A172 (cell line): Measurements from ENCODE around the gene USHBP1. TPM values are rescaled to one million over a fixed set of nuclear protein-coding genes. Genes with fewer than 3 reads are reported as not detected.
A peak's percentile ranks its signal among the peaks of the same experiment; 100 is the strongest.
"Not testable (repeated sequence)": the region's sequence is repeated elsewhere in the genome, so short reads cannot be mapped to it uniquely, and the experiment has no call there.

Experiments used
- DNase-seq: peaks from one replicate; pipeline ENCODE4 v3.0.0-alpha.2; 2015; ENCODE audit warnings: low spot score
- total RNA-seq: library from RNA; depleted of rRNA; stranded (reverse); fragments of >200 nt; shearing (Covaris generic); gene quantifications from 2 replicates; pipeline ENCODE4 v1.2.3, GENCODE V29; 2014

The USHBP1 gene
- total RNA-seq, 1 experiment from 2014 or later: not detected

DNA sequence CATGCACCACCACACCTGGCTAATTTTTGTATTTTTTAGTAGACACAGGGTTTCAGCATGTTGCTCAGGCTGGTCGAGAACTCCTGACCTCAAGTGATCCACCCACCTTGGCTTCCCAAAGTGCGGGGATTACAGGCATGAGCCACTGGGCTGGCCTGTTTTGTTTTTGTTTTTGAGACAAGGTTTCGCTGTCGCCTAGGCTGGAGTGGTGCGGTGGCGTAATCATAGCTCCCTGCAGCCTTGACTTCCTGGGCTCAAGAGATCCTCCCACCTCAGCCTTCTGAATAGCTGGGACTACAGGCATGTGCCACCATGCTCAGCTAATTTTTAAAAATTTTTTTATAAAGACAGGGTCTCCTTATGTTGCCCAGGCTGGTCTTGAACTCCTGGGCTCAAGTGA lies 31.0 kb upstream of the USHBP1 start:
- DNase-seq: not testable (repeated sequence)

DNA sequence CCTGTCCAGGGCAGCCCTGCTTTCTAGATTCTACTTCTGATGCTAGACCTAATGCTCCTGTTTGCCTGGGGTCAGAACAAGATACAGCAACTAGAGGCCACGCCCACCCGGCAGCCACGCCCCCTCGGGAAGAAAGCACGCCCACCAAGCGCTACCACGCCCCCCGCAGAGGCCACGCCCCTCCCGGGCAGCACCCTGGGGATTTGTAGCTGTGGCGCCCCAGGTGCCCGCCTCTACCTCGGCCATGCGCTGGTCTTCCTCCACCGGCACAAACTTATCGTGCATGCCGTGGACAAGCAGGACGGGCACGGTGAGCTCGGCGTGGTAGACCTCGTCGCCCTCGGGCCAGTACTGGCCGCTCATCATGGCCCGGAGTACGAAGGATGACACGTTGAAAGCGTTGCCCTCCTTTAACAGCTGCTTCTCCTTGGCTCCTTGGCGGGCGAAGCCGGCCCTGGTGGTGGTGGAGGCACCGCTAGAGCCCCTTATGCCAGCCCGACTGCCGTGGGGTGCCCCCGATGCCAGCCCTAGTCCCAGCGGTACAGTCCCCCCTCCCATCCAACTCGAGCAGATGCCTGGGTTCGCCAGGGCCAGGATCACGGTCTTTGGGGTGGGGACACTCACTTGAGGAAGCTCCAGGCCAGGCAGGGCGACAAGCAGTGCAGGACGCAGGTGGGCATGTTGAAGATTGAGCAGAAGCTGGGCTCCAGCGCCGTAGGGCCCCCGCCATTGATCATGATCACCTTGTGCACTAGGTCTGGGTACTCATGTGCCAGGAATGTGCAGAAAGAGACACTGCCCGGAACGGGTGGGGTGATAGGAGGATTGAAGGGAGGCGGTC lies 29.7 kb upstream of the USHBP1 start:
- no peak for DNase-seq

DNA sequence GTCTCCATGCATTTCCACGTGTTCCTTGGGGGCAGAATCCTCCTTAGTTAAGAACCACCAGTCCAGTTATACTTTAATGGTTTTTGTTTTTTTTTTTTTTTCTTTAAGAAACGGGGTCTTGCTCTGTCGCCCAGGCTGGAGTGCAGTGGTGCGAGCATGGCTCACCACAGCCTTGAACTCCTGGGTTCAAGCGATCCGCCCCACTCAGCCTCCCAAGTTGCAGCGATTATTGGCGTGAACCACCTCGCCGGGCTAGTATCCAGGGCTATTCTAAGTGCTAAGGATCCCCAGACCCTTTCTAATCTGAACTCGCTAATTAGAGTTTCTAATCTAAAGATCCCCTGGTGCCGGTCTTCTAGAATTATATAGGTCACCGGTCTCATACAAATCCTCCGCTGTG lies 29.1 kb upstream of the USHBP1 start:
- DNase-seq: no peak

DNA sequence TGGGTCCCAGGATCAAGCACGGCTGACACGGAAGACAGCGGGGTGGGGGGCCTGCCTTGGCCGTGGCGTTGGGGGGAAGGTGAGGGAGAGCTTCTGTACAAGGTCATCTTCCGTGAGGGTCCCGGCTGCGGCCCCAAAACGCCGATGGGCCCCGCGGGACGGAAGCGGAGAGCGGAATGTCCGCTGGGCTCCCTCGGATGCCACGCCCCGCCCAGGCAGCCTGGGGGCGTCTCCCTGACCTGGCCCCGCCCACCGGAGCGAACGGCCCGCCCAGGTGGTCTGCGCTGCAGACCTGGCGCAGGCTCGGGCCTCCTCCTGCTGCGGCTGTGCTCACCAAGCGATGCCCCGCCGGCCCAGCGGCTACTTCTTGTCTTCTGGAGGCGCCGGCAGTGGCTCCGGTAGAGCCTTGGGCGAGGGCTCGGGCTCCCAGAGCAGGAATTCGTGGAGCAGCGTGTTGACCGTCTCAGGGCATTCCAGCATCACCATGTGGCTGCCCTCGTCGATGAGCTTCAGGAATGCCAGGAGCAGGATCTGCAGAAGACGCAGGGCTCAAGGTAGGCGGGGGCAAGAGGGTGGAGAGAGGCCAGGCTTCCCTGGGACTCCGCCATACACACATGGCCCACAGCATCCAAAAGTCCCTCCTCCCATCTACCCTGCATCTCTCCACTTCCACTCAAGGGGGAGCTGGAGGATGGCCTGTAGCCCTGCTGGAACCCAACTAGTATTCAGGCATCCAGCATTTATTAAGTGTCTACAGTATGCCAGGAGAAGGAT lies 27.9 kb upstream of the USHBP1 start:
- peak; percentile 87 for DNase-seq

DNA sequence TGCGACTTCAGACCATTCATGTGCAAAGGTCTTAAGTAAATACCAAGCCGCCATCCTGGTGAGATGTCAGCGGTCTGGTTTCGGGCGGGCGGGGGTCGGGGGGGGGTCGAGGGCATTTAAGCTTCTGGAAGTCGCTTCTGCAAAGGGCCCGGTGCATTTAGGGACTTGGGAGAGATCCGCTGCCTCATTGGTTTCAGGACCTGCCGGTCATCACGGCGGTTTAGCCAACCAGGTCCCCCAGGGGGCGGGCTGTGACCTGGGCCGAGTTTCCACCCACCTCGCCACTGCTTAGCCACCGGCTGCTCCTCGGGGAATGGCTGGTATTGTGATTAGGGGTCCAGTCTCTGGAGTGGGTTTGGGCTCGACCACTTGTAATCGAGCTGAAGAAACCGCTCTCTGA lies 24.9 kb upstream of the USHBP1 start:
- peak; percentile 14 for DNase-seq

DNA sequence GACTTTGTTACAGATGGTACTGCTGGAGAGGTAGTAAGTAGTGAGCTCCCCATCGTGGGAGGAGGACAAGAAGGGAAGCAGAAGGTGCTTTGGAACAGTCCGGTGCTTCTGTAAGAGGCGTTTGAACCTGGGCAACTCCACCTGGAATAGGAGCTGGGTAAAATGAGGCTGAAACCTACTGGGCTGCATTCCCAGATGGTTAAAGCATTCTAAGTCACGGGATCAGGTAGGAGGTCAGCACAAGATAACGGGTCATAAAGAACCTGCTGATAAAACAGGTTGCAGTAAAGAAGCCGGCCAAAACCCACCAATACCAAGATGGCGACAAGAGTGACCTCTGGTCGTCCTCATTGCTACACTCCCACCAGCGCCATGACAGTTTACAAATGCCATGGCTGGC lies 22.2 kb upstream of the USHBP1 start:
- DNase-seq: no peak

DNA sequence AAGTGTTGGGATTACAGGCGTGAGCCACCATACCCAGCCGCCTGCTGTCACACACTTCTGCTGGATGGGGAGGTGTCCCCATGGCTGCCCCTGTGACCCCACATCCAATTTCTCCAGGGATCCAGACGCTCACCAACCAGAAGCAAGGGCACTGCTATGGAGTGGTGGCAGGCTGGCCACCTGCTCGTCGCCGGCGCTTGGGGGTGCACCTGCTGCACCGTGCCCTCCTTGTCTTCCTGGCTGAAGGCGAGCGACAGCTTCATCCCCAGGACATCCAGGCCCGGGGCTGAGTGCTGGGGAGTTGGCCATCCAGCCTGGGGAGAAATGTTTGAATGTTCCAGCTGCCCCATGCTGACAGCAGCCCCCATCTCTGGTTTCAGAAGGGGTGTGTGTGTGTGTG lies 21.7 kb upstream of the USHBP1 start:
- DNase-seq: no peak

DNA sequence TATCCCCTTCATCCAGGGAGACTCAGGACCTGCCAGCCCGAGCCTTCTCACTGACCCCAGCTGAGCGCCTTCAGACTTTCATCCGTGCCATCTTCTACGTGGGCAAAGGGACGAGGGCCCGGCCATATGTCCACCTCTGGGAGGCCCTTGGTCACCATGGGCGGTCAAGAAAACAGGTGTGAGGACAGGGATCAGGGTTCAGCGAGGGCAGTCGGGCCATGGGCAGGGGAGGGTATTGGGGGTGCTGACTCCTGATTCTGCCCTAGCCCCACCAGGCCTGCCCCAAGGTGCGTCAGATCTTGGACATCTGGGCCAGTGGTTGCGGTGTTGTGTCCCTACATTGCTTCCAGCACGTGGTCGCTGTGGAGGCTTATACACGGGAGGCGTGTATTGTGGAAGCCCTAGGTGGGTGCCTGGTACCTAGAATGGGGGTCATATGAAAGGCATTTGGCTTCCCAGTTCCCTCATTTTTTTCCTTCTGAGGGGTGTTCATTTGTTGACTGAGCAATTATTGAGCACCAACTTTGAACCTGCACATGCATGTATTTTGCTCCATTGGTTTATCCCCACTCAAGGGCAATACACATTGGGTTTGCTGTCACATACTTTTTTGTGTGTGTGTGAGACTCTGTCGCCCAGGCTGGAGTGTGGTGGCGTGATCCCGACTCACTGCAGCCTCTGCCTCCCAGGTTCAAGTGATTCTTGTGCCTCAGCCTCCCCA lies 21.0 kb upstream of the USHBP1 start:
- DNase-seq: no peak

DNA sequence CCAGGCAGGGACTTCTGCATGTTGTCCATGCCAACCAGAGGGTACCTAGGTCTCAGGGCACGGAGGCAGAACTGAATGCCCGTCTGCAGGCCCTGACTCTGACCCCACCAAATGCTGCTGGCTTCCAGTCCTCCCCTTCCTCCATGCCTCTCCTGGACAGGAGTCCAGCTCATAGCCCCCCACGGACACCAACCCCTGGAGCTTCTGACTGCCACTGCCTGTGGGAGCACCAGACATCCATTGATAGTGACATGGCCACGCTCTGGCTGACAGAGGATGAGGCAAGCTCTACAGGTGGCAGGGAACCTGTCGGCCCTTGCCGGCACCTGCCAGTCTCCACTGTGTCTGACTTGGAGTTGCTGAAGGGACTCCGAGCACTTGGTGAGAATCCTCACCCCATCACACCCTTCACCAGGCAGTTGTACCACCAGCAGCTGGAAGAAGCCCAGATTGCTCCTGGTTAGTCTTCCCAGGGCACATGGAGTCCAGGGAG lies 19.0 kb upstream of the USHBP1 start:
- no peak for DNase-seq

DNA sequence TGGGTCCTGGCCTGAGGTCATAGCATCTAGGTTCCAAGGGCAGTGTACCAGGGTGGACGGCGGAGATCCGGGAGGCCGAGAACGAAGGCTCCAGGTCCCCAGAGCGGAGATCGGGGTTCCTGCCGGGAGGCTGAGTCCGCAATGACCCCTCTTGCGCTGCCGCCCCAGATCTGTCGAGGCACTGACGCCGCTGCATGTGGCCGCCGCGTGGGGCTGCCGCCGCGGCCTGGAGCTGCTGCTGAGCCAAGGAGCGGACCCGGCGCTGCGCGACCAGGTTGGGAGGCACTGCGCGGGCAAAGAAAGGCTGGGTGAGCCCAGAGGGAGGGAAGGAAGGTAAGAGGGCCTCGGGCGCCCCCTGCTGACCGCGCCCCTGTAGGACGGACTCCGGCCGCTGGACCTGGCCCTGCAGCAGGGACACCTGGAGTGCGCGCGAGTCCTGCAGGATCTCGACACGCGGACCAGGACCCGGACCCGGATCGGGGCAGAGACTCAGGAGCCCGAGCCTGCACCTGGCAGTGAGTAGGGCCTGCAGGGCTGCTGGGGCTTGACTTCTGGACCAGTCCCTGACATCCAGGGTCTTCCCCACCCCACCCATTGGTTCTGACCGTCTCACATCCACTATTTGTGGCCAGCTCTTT lies 18.1 kb upstream of the USHBP1 start:
- DNase-seq: peak; percentile 80

DNA sequence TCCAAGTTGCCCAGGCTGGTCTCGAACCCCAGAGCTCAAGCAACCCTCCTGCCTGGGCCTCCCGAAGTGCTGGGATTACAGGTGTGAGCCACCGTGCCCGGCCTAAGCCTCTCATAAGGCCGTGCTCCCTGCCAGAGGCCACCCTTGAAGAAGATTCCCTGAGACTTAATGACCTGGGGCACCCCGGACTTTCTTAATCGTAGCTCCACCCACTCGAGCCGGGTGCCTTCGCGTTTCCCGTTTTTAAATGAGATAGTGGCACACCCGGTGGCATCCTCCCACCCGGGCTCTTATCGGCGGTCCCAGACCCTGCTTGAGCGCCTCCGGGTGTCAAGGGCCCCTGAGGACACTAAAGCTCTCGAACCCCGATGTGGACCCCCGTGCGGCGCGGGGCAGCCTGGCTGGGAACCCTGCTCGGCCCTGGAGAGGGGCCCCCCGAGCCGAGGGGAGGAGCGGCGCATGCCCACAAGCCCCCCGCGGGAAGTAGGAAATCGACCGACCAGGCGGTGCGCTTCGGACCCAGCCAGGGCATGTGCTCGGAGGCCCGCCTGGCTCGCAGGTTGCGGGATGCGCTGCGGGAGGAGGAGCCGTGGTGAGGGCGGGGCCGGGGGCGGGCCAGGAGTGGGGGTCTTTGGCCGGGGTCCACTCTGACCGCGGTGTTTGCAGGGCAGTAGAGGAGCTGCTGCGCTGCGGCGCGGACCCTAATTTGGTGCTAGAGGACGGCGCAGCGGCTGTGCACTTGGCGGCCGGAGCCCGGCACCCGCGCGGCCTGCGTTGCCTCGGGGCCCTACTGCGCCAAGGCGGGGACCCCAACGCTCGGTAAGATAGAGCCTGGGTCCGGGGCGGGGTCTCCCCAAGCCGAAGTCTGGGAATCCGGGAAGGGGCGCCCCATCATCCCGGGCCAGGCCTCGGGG lies 17.1 kb upstream of the USHBP1 start, which contains the start of gene ANKLE1:
Gene ANKLE1, plus strand, starts transcription at position 511 of the 914 bp plus-strand sequence. Its CDS starts 20 bp downstream, at position 531.
- no peak for DNase-seq

DNA sequence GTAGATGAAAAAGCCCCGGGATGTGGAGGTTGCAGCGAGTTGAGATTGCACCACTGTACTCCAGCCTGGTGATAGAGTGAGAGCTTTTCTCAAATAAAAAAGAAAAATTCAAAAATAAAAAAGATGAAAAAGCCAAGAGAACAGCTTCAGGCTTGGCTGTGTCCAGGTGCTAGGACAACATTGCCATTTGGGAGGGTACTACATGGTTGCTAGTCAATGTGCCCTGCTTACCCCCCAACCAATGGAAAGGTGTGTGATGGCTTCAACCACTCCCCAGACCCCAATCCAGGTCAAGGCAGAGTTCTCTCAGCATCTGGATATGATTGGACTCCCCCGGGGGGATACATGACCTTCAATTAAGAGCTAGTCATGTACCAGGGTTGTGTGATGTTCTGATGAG lies 14.9 kb upstream of the USHBP1 start:
- no peak for DNase-seq

DNA sequence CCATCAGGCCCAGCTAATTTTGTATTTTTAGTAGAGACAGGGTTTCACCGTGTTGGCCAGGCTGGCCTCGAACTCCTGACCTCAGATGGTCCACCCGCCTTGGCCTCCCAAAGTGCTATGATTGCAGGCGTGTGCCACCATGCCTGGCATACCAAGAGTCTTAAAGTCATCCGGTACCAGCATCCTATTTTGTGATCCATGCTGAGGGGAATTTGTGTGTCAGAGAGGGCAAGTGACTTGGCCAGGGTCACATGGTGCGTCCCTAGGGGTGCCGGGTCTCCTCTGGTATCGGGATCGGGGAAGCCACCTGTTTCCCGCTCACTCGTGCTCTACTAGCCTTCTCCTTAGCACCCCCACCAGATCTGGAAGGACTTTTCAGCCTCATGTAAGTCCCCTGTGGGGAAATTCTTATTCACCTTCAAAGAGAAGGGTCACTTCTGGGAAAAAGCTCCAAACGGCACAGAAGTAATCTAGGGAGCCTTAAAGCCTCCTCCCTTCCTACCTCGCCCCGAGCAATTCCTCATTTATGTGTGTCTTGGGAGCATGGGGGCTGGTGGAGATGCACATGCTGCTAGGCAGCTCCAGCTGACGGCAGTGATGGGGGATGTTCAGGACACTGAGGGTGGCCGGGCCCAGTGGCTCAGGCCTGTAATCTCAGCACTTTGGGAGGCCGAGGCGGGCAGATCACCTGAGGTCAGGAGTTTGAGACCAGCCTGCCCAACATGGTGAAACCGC lies 11.1 kb upstream of the USHBP1 start:
- no peak for DNase-seq

DNA sequence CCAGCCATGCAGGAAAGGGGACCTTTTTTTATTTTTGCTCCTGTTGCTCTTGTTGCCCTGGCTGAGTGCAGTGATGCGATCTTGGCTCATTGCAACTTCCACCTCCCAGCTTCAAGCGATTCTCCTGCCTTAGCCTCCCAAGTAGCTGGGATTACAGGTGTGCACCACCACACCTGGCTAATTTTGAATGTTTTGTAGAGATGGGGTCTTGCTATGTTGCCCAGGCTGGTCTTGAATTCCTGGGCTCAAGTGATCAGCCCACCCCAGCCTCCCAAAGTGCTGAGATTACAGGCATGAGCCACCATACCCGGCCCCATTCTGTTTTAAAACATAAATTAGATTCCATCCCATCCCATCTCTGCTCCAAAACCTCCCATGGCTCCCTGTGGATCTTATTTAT lies 10.3 kb upstream of the USHBP1 start:
- DNase-seq: not testable (repeated sequence)

DNA sequence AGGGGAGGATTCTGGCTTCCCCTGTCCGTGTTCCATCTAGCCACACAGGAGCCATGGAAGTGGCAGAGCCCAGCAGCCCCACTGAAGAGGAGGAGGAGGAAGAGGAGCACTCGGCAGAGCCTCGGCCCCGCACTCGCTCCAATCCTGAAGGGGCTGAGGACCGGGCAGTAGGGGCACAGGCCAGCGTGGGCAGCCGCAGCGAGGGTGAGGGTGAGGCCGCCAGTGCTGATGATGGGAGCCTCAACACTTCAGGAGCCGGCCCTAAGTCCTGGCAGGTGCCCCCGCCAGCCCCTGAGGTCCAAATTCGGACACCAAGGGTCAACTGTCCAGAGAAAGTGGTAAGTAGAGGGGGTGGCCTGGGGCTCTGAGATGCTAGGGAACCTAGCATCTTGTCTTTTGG lies 4.2 kb upstream of the USHBP1 start:
- no peak for DNase-seq

DNA sequence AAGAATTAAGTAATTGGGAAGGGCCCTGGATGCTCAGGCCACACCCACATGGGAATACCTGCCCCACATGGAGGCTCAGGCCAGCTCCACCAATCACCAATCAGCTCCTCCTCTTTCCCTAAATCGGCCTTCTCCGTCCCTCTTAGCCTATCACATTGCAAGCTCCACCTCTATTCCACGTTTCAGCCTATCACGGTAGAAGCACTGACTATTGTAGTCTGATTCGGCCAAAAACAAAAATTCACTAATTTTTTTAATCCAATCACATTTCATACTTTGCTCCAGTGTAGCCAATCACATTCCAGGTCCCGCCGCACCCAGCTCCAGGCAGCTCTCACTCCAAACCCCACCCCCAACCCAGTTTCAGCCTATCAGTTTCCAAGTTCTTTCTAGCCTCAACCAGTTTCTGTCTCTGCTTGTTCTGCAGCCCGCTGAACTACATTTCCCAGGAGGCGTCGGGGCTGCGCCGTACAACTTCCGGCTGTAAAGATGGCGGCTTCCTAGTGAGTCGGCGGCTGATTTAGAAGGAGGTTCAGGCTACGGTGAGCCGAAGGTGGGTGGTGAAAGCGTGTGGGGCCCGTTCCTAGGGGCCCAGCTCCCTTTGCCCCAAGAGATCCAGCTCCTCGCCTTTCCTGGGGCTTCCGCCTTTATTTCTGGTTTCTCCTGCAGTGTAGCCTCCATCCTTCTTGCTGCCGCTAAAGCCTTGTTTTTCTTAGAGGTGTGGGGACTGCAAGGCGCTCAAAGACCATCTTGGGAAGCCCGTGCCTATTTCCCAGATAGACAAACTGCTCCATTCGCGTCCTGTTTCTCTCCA lies 2.6 kb upstream of the USHBP1 start, which contains the start of gene BABAM1:
Gene BABAM1, plus strand, starts transcription at position 469 of the 814 bp plus-strand sequence. CDS start 1,364 bp downstream, outside the sequence.
- peak; percentile 99 for DNase-seq

DNA sequence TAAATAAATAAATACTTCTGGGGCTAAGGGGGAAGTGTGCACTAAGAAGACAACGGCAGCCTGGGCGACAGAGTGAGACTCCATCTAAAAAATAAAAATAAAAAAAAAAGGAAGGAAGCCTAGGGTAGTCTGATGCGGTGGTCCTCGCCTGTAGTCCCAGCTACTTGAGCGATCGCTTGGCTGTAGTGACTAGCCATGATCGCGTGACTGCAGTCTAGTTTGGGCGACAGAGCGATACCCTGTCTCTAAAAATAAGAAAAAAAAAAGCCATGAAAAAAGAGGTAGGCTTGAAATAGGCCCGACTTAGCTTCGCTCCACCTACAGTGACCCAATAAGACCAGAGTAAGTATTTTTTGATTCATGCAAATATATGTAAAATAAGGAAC lies 2.0 kb upstream of the USHBP1 start:
- DNase-seq: no peak

DNA sequence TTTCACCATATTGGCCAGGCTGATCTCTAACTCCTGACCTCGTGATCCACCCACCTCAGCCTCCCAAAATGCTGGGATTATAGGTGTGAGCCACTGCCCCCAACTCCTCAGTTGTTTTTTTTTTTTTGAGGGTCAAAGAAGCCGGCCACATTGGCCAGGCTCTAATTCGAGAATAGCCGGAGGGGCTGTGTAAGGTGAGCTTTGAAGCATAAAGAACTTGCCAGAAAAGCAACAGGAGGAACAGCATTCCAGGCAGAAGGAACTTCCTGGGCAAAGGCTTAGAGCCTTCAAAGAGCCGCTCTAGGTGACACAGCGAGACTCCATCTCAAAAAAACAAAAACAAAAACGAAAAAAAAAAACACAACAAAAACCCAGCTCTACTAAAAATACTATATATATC lies 1.5 kb upstream of the USHBP1 start:
- DNase-seq: no peak
